OCI-LY3 (cell line): ENCODE results near the gene CPS1.

Experiments
- EZH2phosphoT487 ChIP-seq: fragments of 200-600 bp; shearing (Covaris generic); IDR thresholded peaks from 2 replicates; pipeline ENCODE4 v1.6.1; 2018; ENCODE audit warnings: antibody characterized with exemption, mixed run types, low read depth
- TF ChIP-seq, protein P1 (sequence below): fragments of 200-600, 300-600 bp; sonication (generic); IDR thresholded peaks from 2 replicates; pipeline ENCODE4 v1.5.1; 2014; ENCODE audit warnings: antibody characterized with exemption, low read length, low read depth

DNA sequence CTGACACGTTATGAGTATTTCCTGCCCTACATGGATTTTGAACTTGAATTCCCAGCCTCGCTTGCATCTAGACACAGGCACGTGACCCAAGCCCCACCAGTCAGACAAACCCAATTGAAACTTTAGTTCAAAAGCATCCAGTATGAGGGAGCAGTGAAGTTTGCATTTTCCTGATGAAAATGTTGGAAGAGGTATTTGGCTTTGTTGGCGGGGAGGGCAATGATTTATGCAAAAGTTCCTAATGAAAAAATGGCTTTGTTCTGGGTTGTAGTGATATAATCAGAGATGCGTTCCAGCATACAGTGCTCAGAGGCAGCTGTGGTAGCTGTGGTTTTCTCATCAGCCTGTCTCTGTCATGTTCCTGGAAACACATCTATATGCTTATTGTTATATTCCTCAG lies 36.8 kb upstream of the CPS1 start:
- TF ChIP-seq, protein P1, sequence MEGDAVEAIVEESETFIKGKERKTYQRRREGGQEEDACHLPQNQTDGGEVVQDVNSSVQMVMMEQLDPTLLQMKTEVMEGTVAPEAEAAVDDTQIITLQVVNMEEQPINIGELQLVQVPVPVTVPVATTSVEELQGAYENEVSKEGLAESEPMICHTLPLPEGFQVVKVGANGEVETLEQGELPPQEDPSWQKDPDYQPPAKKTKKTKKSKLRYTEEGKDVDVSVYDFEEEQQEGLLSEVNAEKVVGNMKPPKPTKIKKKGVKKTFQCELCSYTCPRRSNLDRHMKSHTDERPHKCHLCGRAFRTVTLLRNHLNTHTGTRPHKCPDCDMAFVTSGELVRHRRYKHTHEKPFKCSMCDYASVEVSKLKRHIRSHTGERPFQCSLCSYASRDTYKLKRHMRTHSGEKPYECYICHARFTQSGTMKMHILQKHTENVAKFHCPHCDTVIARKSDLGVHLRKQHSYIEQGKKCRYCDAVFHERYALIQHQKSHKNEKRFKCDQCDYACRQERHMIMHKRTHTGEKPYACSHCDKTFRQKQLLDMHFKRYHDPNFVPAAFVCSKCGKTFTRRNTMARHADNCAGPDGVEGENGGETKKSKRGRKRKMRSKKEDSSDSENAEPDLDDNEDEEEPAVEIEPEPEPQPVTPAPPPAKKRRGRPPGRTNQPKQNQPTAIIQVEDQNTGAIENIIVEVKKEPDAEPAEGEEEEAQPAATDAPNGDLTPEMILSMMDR: no peak
- TF ChIP-seq EZH2phosphoT487: no peak
